SK-N-SH (cell line): Measurements from ENCODE around the gene STIM1. TPM values are rescaled to one million over a fixed set of nuclear protein-coding genes. Genes with fewer than 3 reads are reported as not detected.

Source experiments
- CTCF ChIA-PET: fragments of 300-600, 350-600 bp; formaldehyde crosslinking; extraction: SDS; loops from one replicate; lab custom pipeline; 2021; lab: Yijun Ruan, JAX
- POLR2A ChIA-PET: fragments of 350-600 bp; sonication (Branson Sonifier 250); formaldehyde crosslinking; extraction: SDS; loops from one replicate; lab custom pipeline; 2020; ENCODE audit warnings: antibody characterized with exemption, inconsistent platforms; lab: Yijun Ruan, JAX
- DNase-seq: peaks from one replicate; pipeline ENCODE4 v3.0.0; 2012
- H2AFZ ChIP-seq: fragments of 200-600 bp; sonication (generic); 2 replicates; pipeline ENCODE4 v1.8.1; 2016; ENCODE audit warnings: antibody characterized with exemption, mild to moderate bottlenecking, low read depth
- H3F3A ChIP-seq: fragments of 200-600 bp; sonication (generic); replicated peaks from 2 replicates; pipeline ENCODE3; 2016; ENCODE audit warnings: antibody characterized with exemption, mild to moderate bottlenecking; ENCODE audit not compliant: insufficient read depth
- H3K27ac ChIP-seq, 2 experiments: fragments of 200-500 bp in 1 of 2; fragments of 200-600 bp in 1 of 2; sonication (Bioruptor generic) in 1 of 2; sonication (generic), shearing (Covaris generic) in 1 of 2; 2 replicates each; pipeline versions ENCODE4 v1.5.1 to v1.6.1; 2014 to 2016; ENCODE audit warnings: low read depth in 2 of 2, inconsistent platforms in 1 of 2, low read length in 1 of 2, mild to moderate bottlenecking in 1 of 2, mixed read lengths in 1 of 2
- H3K27me3 ChIP-seq: fragments of 200-600 bp; sonication (generic), shearing (Covaris generic); 2 replicates; pipeline ENCODE4 v1.6.1; 2016; ENCODE audit warnings: mixed run types; ENCODE audit not compliant: insufficient read depth
- H3K36me3 ChIP-seq, 2 experiments: fragments of 200-500 bp in 1 of 2; fragments of 200-600 bp in 1 of 2; sonication (Bioruptor generic) in 1 of 2; sonication (generic) in 1 of 2; replicated peaks in 1 of 2; 2 replicates each; pipeline versions ENCODE3 to v1.5.1; 2014 to 2016; ENCODE audit warnings: low read length in 1 of 2, mild to moderate bottlenecking in 1 of 2; ENCODE audit not compliant: insufficient read depth in 2 of 2, control insufficient read depth in 1 of 2
- H3K4me1 ChIP-seq, 2 experiments: fragments of 200-500 bp in 1 of 2; fragments of 200-600 bp in 1 of 2; sonication (Bioruptor generic) in 1 of 2; sonication (generic), shearing (Covaris generic) in 1 of 2; 2 replicates each; pipeline versions ENCODE4 v1.5.1 to v1.6.1; 2014 to 2016; ENCODE audit warnings: low read depth in 1 of 2, low read length in 1 of 2, mixed run types in 1 of 2; ENCODE audit not compliant: insufficient read depth in 2 of 2, control insufficient read depth in 1 of 2
- H3K4me2 ChIP-seq: fragments of 200-600 bp; sonication (generic), shearing (Covaris generic); 2 replicates; pipeline ENCODE4 v1.6.1; 2017; ENCODE audit warnings: mixed run types
- H3K4me3 ChIP-seq, 2 experiments: fragments of 200-500 bp in 1 of 2; fragments of 200-600 bp in 1 of 2; sonication (Bioruptor generic) in 1 of 2; sonication (generic), shearing (Covaris generic) in 1 of 2; 2 replicates each; pipeline versions ENCODE4 v1.5.1 to v1.8.1; 2014 to 2016; ENCODE audit warnings: low read depth in 2 of 2, inconsistent platforms in 1 of 2, low read length in 1 of 2, mild to moderate bottlenecking in 1 of 2, mixed read lengths in 1 of 2, moderate library complexity in 1 of 2
- H3K79me2 ChIP-seq: fragments of 200-600 bp; sonication (generic); 2 replicates; pipeline ENCODE4 v1.8.1; 2017; ENCODE audit warnings: mild to moderate bottlenecking; ENCODE audit not compliant: insufficient read depth
- H3K9ac ChIP-seq: fragments of 200-600 bp; sonication (generic); 2 replicates; pipeline ENCODE4 v1.6.1; 2017; ENCODE audit warnings: mixed run types
- H3K9me2 ChIP-seq: fragments of 200-600 bp; sonication (generic); 2 replicates; pipeline ENCODE4 v1.6.1; 2017; ENCODE audit warnings: mixed run types
- H3K9me3 ChIP-seq: fragments of 200-600 bp; sonication (generic); 2 replicates; pipeline ENCODE4 v1.6.1; 2017; ENCODE audit warnings: mixed run types, mild to moderate bottlenecking, moderate library complexity
- H4K20me1 ChIP-seq: fragments of 200-600 bp; sonication (generic); 2 replicates; pipeline ENCODE4 v1.6.1; 2017; ENCODE audit warnings: mild to moderate bottlenecking, mixed run types; ENCODE audit not compliant: insufficient read depth
- ELF1 ChIP-seq: IDR thresholded peaks from 2 replicates; pipeline ENCODE4 v1.4.0; 2012
- FOSL2 ChIP-seq: IDR thresholded peaks from 2 replicates; pipeline ENCODE4 v1.4.0; 2012; ENCODE audit warnings: low read depth, mild to moderate bottlenecking, moderate library complexity, borderline replicate concordance
- FOXM1 ChIP-seq: IDR thresholded peaks from 2 replicates; pipeline ENCODE4 v1.4.0; 2012; ENCODE audit warnings: low read depth, mild to moderate bottlenecking
- GABPA ChIP-seq: IDR thresholded peaks from 2 replicates; pipeline ENCODE4 v1.4.0; 2012; ENCODE audit warnings: low read depth, mild to moderate bottlenecking
- JUND ChIP-seq: IDR thresholded peaks from 2 replicates; pipeline ENCODE4 v1.4.0; 2012
- NFIC ChIP-seq: IDR thresholded peaks from 2 replicates; pipeline ENCODE4 v1.4.0; 2012; ENCODE audit warnings: borderline replicate concordance
- POLR2AphosphoS5 ChIP-seq: IDR thresholded peaks from 2 replicates; pipeline ENCODE4 v1.6.1; 2012; ENCODE audit warnings: low read depth, low read length
- RAD21 ChIP-seq: IDR thresholded peaks from 2 replicates; pipeline ENCODE4 v1.6.1; 2012; ENCODE audit warnings: mild to moderate bottlenecking, low read length
- RFX5 ChIP-seq: IDR thresholded peaks from 2 replicates; pipeline ENCODE4 v1.6.1; 2012; ENCODE audit warnings: mild to moderate bottlenecking, improper control_type of control experiment, low read length
- RXRA ChIP-seq: IDR thresholded peaks from 2 replicates; pipeline ENCODE4 v1.4.0; 2012; ENCODE audit warnings: low read depth, mild to moderate bottlenecking, borderline replicate concordance
- SIN3A ChIP-seq: IDR thresholded peaks from 2 replicates; pipeline ENCODE4 v1.6.1; 2012; ENCODE audit warnings: low read depth, mild to moderate bottlenecking, low read length, moderate library complexity, borderline replicate concordance
- SMC3 ChIP-seq: IDR thresholded peaks from 2 replicates; pipeline ENCODE4 v1.6.1; 2012; ENCODE audit warnings: low read depth, low read length, improper control_type of control experiment
- TCF12 ChIP-seq: IDR thresholded peaks from 2 replicates; pipeline ENCODE4 v1.4.0; 2012
- WGBS: methylation state at CpG from one replicate; pipeline ENCODE4 v1.1.6; 2017; ENCODE audit warnings: low lambda C conversion rate; 5-methylcytosine and 5-hydroxymethylcytosine counted together
- polyA plus RNA-seq, 3 experiments: library from polyadenylated mRNA; depleted of rRNA; stranded (reverse); fragments of >200 nt; gene quantifications; 2 replicates each; pipeline ENCODE4 v1.2.3, GENCODE V29; 2012
- TF ChIP-seq, protein P1 (sequence below): fragments of 200-600 bp; sonication (generic); IDR thresholded peaks from 2 replicates; pipeline ENCODE4 v1.6.1; 2017; ENCODE audit warnings: antibody characterized with exemption, mild to moderate bottlenecking, moderate library complexity
- TF ChIP-seq, protein P2 (sequence below): IDR thresholded peaks from 2 replicates; pipeline ENCODE4 v1.6.1; 2012; ENCODE audit warnings: mild to moderate bottlenecking, low read depth, low read length, moderate library complexity
- TF ChIP-seq, protein P3 (sequence below): fragments of 150-350 bp; IDR thresholded peaks from 2 replicates; pipeline ENCODE4 v1.6.1; 2016; ENCODE audit warnings: mild to moderate bottlenecking, low read depth, low read length
- TF ChIP-seq, protein P4 (sequence below): IDR thresholded peaks from 2 replicates; pipeline ENCODE4 v1.4.0; 2012; ENCODE audit warnings: low read depth, borderline replicate concordance
- TF ChIP-seq, protein P5 (sequence below): IDR thresholded peaks from 2 replicates; pipeline ENCODE4 v1.4.0; 2012; ENCODE audit warnings: low read depth, borderline replicate concordance

Gene STIM1
- polyA plus RNA-seq, 1 of the 3 experiments (the other 2 are of a cell fraction): 29.5 TPM

DNA sequence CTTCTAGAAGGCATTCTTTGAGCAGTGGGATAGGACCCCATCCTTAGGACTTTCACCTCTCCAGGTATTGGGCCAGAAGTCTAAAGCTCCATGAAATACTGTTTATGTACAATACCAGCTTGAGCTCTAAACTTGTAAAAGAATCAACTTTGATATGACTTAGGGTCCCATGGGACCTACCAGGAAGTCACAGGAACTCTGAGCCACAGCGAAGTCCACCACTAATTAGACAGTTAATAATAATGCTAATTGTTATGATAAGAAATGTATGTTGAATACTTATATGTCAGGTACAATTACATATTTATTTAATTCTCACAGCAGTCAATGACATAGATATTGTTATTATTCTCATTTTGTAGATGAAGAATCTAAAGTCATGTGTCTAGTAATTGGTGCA is 35.3 kb downstream of the STIM1 start:
- no peak overlapping the region for H2AFZ ChIP-seq
- H3F3A ChIP-seq: peaks cover 3% of the 10 kb centered on the region
- TF ChIP-seq, protein P1, sequence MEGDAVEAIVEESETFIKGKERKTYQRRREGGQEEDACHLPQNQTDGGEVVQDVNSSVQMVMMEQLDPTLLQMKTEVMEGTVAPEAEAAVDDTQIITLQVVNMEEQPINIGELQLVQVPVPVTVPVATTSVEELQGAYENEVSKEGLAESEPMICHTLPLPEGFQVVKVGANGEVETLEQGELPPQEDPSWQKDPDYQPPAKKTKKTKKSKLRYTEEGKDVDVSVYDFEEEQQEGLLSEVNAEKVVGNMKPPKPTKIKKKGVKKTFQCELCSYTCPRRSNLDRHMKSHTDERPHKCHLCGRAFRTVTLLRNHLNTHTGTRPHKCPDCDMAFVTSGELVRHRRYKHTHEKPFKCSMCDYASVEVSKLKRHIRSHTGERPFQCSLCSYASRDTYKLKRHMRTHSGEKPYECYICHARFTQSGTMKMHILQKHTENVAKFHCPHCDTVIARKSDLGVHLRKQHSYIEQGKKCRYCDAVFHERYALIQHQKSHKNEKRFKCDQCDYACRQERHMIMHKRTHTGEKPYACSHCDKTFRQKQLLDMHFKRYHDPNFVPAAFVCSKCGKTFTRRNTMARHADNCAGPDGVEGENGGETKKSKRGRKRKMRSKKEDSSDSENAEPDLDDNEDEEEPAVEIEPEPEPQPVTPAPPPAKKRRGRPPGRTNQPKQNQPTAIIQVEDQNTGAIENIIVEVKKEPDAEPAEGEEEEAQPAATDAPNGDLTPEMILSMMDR: no peak
- TF ChIP-seq SIN3A (no peak), NFIC (no peak), TCF12 (no peak), RXRA (no peak), RAD21 (no peak), RFX5 (no peak), GABPA (no peak), ELF1 (no peak), POLR2AphosphoS5 (no peak), FOSL2 (no peak), JUND (no peak), SMC3 (no peak), FOXM1 (no peak)
- TF ChIP-seq, protein P2, sequence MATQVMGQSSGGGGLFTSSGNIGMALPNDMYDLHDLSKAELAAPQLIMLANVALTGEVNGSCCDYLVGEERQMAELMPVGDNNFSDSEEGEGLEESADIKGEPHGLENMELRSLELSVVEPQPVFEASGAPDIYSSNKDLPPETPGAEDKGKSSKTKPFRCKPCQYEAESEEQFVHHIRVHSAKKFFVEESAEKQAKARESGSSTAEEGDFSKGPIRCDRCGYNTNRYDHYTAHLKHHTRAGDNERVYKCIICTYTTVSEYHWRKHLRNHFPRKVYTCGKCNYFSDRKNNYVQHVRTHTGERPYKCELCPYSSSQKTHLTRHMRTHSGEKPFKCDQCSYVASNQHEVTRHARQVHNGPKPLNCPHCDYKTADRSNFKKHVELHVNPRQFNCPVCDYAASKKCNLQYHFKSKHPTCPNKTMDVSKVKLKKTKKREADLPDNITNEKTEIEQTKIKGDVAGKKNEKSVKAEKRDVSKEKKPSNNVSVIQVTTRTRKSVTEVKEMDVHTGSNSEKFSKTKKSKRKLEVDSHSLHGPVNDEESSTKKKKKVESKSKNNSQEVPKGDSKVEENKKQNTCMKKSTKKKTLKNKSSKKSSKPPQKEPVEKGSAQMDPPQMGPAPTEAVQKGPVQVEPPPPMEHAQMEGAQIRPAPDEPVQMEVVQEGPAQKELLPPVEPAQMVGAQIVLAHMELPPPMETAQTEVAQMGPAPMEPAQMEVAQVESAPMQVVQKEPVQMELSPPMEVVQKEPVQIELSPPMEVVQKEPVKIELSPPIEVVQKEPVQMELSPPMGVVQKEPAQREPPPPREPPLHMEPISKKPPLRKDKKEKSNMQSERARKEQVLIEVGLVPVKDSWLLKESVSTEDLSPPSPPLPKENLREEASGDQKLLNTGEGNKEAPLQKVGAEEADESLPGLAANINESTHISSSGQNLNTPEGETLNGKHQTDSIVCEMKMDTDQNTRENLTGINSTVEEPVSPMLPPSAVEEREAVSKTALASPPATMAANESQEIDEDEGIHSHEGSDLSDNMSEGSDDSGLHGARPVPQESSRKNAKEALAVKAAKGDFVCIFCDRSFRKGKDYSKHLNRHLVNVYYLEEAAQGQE: no peak
- TF ChIP-seq, protein P3, sequence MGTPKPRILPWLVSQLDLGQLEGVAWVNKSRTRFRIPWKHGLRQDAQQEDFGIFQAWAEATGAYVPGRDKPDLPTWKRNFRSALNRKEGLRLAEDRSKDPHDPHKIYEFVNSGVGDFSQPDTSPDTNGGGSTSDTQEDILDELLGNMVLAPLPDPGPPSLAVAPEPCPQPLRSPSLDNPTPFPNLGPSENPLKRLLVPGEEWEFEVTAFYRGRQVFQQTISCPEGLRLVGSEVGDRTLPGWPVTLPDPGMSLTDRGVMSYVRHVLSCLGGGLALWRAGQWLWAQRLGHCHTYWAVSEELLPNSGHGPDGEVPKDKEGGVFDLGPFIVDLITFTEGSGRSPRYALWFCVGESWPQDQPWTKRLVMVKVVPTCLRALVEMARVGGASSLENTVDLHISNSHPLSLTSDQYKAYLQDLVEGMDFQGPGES: no peak
- TF ChIP-seq, protein P4, sequence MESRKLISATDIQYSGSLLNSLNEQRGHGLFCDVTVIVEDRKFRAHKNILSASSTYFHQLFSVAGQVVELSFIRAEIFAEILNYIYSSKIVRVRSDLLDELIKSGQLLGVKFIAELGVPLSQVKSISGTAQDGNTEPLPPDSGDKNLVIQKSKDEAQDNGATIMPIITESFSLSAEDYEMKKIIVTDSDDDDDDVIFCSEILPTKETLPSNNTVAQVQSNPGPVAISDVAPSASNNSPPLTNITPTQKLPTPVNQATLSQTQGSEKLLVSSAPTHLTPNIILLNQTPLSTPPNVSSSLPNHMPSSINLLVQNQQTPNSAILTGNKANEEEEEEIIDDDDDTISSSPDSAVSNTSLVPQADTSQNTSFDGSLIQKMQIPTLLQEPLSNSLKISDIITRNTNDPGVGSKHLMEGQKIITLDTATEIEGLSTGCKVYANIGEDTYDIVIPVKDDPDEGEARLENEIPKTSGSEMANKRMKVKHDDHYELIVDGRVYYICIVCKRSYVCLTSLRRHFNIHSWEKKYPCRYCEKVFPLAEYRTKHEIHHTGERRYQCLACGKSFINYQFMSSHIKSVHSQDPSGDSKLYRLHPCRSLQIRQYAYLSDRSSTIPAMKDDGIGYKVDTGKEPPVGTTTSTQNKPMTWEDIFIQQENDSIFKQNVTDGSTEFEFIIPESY: no peak
- TF ChIP-seq, protein P5, sequence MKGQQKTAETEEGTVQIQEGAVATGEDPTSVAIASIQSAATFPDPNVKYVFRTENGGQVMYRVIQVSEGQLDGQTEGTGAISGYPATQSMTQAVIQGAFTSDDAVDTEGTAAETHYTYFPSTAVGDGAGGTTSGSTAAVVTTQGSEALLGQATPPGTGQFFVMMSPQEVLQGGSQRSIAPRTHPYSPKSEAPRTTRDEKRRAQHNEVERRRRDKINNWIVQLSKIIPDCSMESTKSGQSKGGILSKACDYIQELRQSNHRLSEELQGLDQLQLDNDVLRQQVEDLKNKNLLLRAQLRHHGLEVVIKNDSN: no peak
- TF ChIP-seq, all 33 proteins: peak for 0
- ChIA-PET POLR2A (no interaction called here), CTCF (interaction anchor here (0.8 kb wide), 1 partner anchor 36 kb away, joined by 3 read pairs; no protein-coding TSS in a partner anchor)
- no peak overlapping the region for H3K4me2 ChIP-seq
- H3K27me3 ChIP-seq: no peaks in the 10 kb centered on the region
- no peak overlapping the region for H3K27ac ChIP-seq
- H3K79me2 ChIP-seq: peaks cover 4% of the 10 kb centered on the region; the same call in 1 of the 2 replicates
- WGBS: 95% methylated on average over 1 of the region's 1 CpG
- H3K9me3 ChIP-seq: no peaks in the 10 kb centered on the region
- H3K4me3 ChIP-seq: no peak overlapping the region
- no peak overlapping the region for H3K9ac ChIP-seq
- peaks cover 0 to 7% of the 10 kb centered on the region in 2 experiments; a peak in 1 of 4 replicates for H3K4me1 ChIP-seq
- H3K36me3 ChIP-seq: no peaks in the 10 kb centered on the region
- DNase-seq: no peak
- no peaks in the 10 kb centered on the region for H4K20me1 ChIP-seq
- H3K9me2 ChIP-seq: no peaks in the 10 kb centered on the region
